Smooth muscle cell (in vitro differentiated cells): ENCODE measurements around the gene NR3C2. TPM values are rescaled to one million over a fixed set of nuclear protein-coding genes. Genes with fewer than 3 reads are reported as not detected.

Experiments used
- DNase-seq: peaks from one replicate; lab custom pipeline; 2025; ENCODE audit not compliant: unreplicated experiment; lab: John Stamatoyannopoulos, UW
- H2AFZ ChIP-seq: fragments of 200-600 bp; sonication (generic); 2 replicates; pipeline ENCODE4 v1.6.0; 2016; ENCODE audit warnings: antibody characterized with exemption, low read depth, mild to moderate bottlenecking
- H3F3A ChIP-seq: fragments of 200-600 bp; sonication (generic); 2 replicates; pipeline ENCODE4 v1.6.0; 2017; ENCODE audit warnings: antibody characterized with exemption, low read depth
- H3K27ac ChIP-seq: fragments of 200-600 bp; sonication (generic); 2 replicates; pipeline ENCODE4 v1.5.1; 2016; ENCODE audit warnings: low read depth, mild to moderate bottlenecking
- H3K27me3 ChIP-seq: fragments of 200-600 bp; sonication (generic); 2 replicates; pipeline ENCODE4 v1.6.1; 2016; ENCODE audit warnings: low read depth, mild to moderate bottlenecking
- H3K36me3 ChIP-seq: fragments of 200-600 bp; sonication (generic); 2 replicates; pipeline ENCODE4 v1.5.1; 2016; ENCODE audit warnings: low read depth
- H3K4me1 ChIP-seq: fragments of 200-600 bp; sonication (generic); 2 replicates; pipeline ENCODE4 v1.5.1; 2016; ENCODE audit warnings: low read depth
- H3K4me2 ChIP-seq: fragments of 200-600 bp; sonication (generic); 2 replicates; pipeline ENCODE4 v1.6.0; 2016; ENCODE audit warnings: mild to moderate bottlenecking
- H3K4me3 ChIP-seq: fragments of 200-600 bp; sonication (generic); 2 replicates; pipeline ENCODE4 v1.5.1; 2016; ENCODE audit warnings: mild to moderate bottlenecking
- H3K79me2 ChIP-seq: fragments of 200-600 bp; sonication (generic); 2 replicates; pipeline ENCODE4 v1.6.0; 2016; ENCODE audit warnings: low read depth, mild to moderate bottlenecking
- H3K9ac ChIP-seq: fragments of 200-600 bp; sonication (generic); 2 replicates; pipeline ENCODE4 v1.6.0; 2016; ENCODE audit warnings: low read depth
- H3K9me3 ChIP-seq: fragments of 200-600 bp; sonication (generic); replicated peaks from 2 replicates; pipeline ENCODE4 v1.5.1; 2016; ENCODE audit warnings: low read depth
- H4K20me1 ChIP-seq: fragments of 200-600 bp; sonication (generic); 2 replicates; pipeline ENCODE4 v1.6.0; 2016; ENCODE audit warnings: low read depth
- CTCF ChIP-seq: fragments of 200-600 bp; sonication (generic); IDR thresholded peaks from 2 replicates; pipeline ENCODE4 v1.5.1; 2017; ENCODE audit warnings: borderline replicate concordance, mild to moderate bottlenecking, antibody characterized with exemption; ENCODE audit not compliant: insufficient read depth, poor library complexity, severe bottlenecking
- WGBS: methylation state at CpG from one replicate; pipeline ENCODE4 v1.1.7; 2016; ENCODE audit warnings: low lambda C conversion rate; 5-methylcytosine and 5-hydroxymethylcytosine counted together
- polyA plus RNA-seq: library from polyadenylated mRNA; unstranded; fragments of >200 nt; fragmentation: Nextera tagmentation; extraction: Ambion mirVana; gene quantifications from 2 replicates; pipeline ENCODE4 v1.2.1, GENCODE V29; 2016
- total RNA-seq: library from RNA; depleted of rRNA; stranded (reverse); fragments of >200 nt; gene quantifications from 2 replicates; pipeline ENCODE4 v1.2.3, GENCODE V29; 2014

Gene NR3C2
- total and polyA plus RNA-seq, 2 experiments from 2014 or later = 0.09 TPM; not detected in 1

GRCh38 chr4:148077581-148077980 lies 364.6 kb downstream of the NR3C2 start:
- H3K9me3 ChIP-seq = peaks cover 4% of the 10 kb centered on the region
- no peak overlapping the region for H3K4me2 ChIP-seq
- DNase-seq = no peak
- no peak overlapping the region for H2AFZ ChIP-seq
- H3K4me1 ChIP-seq = no peaks in the 10 kb centered on the region
- H3F3A ChIP-seq = no peaks in the 10 kb centered on the region
- no peak overlapping the region for H3K9ac ChIP-seq
- H3K79me2 ChIP-seq = no peaks in the 10 kb centered on the region
- WGBS = 96% methylated on average over 1 of the region's 1 CpG
- no peaks in the 10 kb centered on the region for H3K36me3 ChIP-seq
- H3K27me3 ChIP-seq = no peaks in the 10 kb centered on the region
- no peak for TF ChIP-seq CTCF
- no peaks in the 10 kb centered on the region for H4K20me1 ChIP-seq
- no peak overlapping the region for H3K27ac ChIP-seq
- no peak overlapping the region for H3K4me3 ChIP-seq

GRCh38 chr4:148076964-148077363 lies 365.2 kb downstream of the NR3C2 start:
- Histone ChIP-seq H4K20me1 (no peaks in the 10 kb centered on the region), H3K27me3 (no peaks in the 10 kb centered on the region), H3K27ac (no peak overlapping the region), H3K9me3 (peaks cover 4% of the 10 kb centered on the region), H3K79me2 (no peaks in the 10 kb centered on the region), H2AFZ (no peak overlapping the region), H3F3A (no peaks in the 10 kb centered on the region), H3K4me1 (no peaks in the 10 kb centered on the region), H3K9ac (no peak overlapping the region), H3K4me3 (no peak overlapping the region), H3K36me3 (no peaks in the 10 kb centered on the region), H3K4me2 (no peak overlapping the region)
- WGBS = 85% methylated on average over 5 of the region's 5 CpGs
- DNase-seq = no peak
- no peak for TF ChIP-seq CTCF

- H3K4me1 ChIP-seq = no peaks in the 10 kb centered on the region
- no peak overlapping the region for H3K27ac ChIP-seq
- no peak for DNase-seq
- H2AFZ ChIP-seq = no peak overlapping the region
- H3F3A ChIP-seq = no peaks in the 10 kb centered on the region
- no peaks in the 10 kb centered on the region for H4K20me1 ChIP-seq
- H3K9ac ChIP-seq = no peak overlapping the region
- no peaks in the 10 kb centered on the region for H3K36me3 ChIP-seq
- 98% methylated on average over 3 of the region's 3 CpGs for WGBS
- H3K9me3 ChIP-seq = peaks cover 4% of the 10 kb centered on the region
- no peak for TF ChIP-seq CTCF
- H3K4me2 ChIP-seq = no peak overlapping the region
- H3K4me3 ChIP-seq = no peak overlapping the region
- H3K27me3 ChIP-seq = no peaks in the 10 kb centered on the region
- no peaks in the 10 kb centered on the region for H3K79me2 ChIP-seq
Measured at GRCh38 chr4:148075438-148075837, 366.8 kb downstream of the NR3C2 start.

GRCh38 chr4:148074462-148074861 lies 367.8 kb downstream of the NR3C2 start:
- Histone ChIP-seq H3K9ac (no peak overlapping the region), H3K79me2 (no peaks in the 10 kb centered on the region), H3K27ac (no peak overlapping the region), H3F3A (no peaks in the 10 kb centered on the region), H3K4me1 (no peaks in the 10 kb centered on the region), H4K20me1 (no peaks in the 10 kb centered on the region), H3K9me3 (peaks cover 4% of the 10 kb centered on the region), H2AFZ (no peak overlapping the region), H3K36me3 (no peaks in the 10 kb centered on the region), H3K4me2 (no peak overlapping the region), H3K27me3 (no peaks in the 10 kb centered on the region), H3K4me3 (no peak overlapping the region)
- TF ChIP-seq CTCF = no peak
- DNase-seq = no peak
- WGBS = 98% methylated on average over 5 of the region's 5 CpGs
